Glutamatergic neuron (in vitro differentiated cells): ENCODE measurements around the gene HSPA1A. TPM values are rescaled to one million over a fixed set of nuclear protein-coding genes. Genes with fewer than 3 reads are reported as not detected.
"Not testable (repeated sequence)": the region's sequence is repeated elsewhere in the genome, so short reads cannot be mapped to it uniquely, and the experiment has no call there.

Source experiments
- DNase-seq: peaks from one replicate; pipeline ENCODE4 v3.0.0; 2022
- H3K27ac Mint-ChIP-seq: one replicate; pipeline ENCODE4 v1.8.0; 2020; ENCODE audit warnings: mild to moderate bottlenecking, mixed read lengths, inconsistent platforms; ENCODE audit not compliant: unreplicated experiment
- H3K27me3 Mint-ChIP-seq: one replicate; pipeline ENCODE4 v1.8.0; 2020; ENCODE audit warnings: mild to moderate bottlenecking, moderate library complexity, mixed read lengths, inconsistent platforms; ENCODE audit not compliant: unreplicated experiment
- H3K36me3 Mint-ChIP-seq: one replicate; pipeline ENCODE4 v1.8.0; 2020; ENCODE audit warnings: mild to moderate bottlenecking, mixed read lengths, inconsistent platforms; ENCODE audit not compliant: unreplicated experiment
- H3K4me1 Mint-ChIP-seq: one replicate; pipeline ENCODE4 v1.8.0; 2020; ENCODE audit warnings: mild to moderate bottlenecking, low read depth, mixed read lengths, inconsistent platforms; ENCODE audit not compliant: unreplicated experiment
- H3K4me3 Mint-ChIP-seq: one replicate; pipeline ENCODE4 v1.8.0; 2020; ENCODE audit warnings: mild to moderate bottlenecking, mixed read lengths, inconsistent platforms; ENCODE audit not compliant: unreplicated experiment
- H3K9me3 Mint-ChIP-seq: one replicate; pipeline ENCODE4 v1.8.0; 2020; ENCODE audit warnings: mild to moderate bottlenecking, moderate library complexity, mixed read lengths, inconsistent platforms; ENCODE audit not compliant: unreplicated experiment
- total RNA-seq: library from RNA; stranded (reverse); fragmentation: NEBNext Ultra II Directional; extraction: Animal tissue kit (Norgen Biotek cat#: 25700); gene quantifications from one replicate; pipeline ENCODE4 v1.2.1, GENCODE V29; 2021; ENCODE audit not compliant: unreplicated experiment
- TF ChIP-seq, protein P1 (sequence below): fragments of 200-600 bp; sonication (generic); IDR thresholded peaks from one replicate; pipeline ENCODE4 v1.5.0; 2021; ENCODE audit not compliant: partially characterized antibody, unreplicated experiment

HSPA1A gene
- total RNA-seq, 1 donor from 2014 or later, result 54.3 TPM

DNA sequence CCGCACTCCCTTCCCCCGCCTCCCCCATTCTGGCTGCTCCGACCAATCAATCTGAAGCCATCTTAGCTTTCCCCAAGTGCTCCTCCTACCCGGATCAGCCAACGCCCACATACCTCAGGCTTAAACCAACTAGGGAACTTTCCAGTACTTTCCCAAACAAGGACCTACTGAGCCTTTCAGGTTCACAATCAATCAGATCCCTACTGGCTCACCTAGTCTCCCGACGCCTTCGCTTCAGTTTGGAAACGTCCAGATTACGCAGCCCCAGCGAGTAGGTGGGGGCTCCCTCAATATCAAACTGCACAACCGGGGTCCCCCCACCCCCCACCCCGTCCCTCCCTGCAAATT, 692 bp upstream of the HSPA1A start:
- Mint-ChIP-seq H3K36me3 (peaks cover 4% of the 10 kb centered on the region), H3K4me1 (peaks cover 8% of the 10 kb centered on the region), H3K27ac (peak overlapping the region; percentile 89), H3K9me3 (peaks cover 10% of the 10 kb centered on the region), H3K4me3 (peak overlapping the region; percentile 90), H3K27me3 (peaks cover 4% of the 10 kb centered on the region)
- TF ChIP-seq, protein P1, sequence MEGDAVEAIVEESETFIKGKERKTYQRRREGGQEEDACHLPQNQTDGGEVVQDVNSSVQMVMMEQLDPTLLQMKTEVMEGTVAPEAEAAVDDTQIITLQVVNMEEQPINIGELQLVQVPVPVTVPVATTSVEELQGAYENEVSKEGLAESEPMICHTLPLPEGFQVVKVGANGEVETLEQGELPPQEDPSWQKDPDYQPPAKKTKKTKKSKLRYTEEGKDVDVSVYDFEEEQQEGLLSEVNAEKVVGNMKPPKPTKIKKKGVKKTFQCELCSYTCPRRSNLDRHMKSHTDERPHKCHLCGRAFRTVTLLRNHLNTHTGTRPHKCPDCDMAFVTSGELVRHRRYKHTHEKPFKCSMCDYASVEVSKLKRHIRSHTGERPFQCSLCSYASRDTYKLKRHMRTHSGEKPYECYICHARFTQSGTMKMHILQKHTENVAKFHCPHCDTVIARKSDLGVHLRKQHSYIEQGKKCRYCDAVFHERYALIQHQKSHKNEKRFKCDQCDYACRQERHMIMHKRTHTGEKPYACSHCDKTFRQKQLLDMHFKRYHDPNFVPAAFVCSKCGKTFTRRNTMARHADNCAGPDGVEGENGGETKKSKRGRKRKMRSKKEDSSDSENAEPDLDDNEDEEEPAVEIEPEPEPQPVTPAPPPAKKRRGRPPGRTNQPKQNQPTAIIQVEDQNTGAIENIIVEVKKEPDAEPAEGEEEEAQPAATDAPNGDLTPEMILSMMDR, result no peak
- peak; percentile 69 for DNase-seq

DNA sequence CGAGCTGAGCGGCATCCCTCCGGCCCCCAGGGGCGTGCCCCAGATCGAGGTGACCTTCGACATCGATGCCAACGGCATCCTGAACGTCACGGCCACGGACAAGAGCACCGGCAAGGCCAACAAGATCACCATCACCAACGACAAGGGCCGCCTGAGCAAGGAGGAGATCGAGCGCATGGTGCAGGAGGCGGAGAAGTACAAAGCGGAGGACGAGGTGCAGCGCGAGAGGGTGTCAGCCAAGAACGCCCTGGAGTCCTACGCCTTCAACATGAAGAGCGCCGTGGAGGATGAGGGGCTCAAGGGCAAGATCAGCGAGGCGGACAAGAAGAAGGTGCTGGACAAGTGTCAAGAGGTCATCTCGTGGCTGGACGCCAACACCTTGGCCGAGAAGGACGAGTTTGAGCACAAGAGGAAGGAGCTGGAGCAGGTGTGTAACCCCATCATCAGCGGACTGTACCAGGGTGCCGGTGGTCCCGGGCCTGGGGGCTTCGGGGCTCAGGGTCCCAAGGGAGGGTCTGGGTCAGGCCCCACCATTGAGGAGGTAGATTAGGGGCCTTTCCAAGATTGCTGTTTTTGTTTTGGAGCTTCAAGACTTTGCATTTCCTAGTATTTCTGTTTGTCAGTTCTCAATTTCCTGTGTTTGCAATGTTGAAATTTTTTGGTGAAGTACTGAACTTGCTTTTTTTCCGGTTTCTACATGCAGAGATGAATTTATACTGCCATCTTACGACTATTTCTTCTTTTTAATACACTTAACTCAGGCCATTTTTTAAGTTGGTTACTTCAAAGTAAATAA, 2.0 kb downstream of the HSPA1A start:
- DNase-seq, H3K36me3 Mint-ChIP-seq, H3K27me3 Mint-ChIP-seq, H3K4me1 Mint-ChIP-seq: not testable (repeated sequence)
- H3K4me3 Mint-ChIP-seq, result peak overlapping the region; percentile 77
- H3K9me3 Mint-ChIP-seq, result peaks cover 12% of the 10 kb centered on the region
- peak overlapping the region; percentile 4 for H3K27ac Mint-ChIP-seq

DNA sequence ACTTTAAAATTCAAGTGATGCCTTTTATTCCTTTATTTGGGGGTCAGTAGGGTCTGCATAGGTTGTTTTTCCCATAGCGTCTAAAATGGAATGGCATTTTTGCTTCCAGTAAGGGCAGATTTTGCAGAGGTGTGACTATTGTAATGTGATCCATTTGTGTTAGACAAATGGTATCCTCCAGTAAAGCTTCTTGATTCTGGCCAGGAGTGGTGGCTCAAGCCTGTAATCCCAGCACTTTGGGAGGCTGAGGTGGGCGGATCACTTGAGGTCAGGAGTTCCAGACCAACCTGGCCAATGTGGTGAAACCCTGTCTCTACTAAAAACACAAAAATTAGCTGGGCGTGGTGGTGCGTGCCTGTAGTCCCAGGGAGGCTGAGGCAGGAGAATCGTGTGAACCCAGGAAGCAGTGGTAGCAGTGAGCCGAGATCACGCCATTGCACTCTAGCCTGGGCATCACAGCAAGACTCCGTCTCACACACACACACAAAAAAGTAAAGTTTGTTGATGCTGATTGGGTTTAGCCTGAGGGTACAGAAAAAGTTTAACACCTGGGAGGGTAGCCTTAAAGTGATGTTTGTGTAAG, 2.7 kb downstream of the HSPA1A start:
- Mint-ChIP-seq H3K9me3 (peaks cover 12% of the 10 kb centered on the region), H3K27ac (peak overlapping the region; percentile 4), H3K4me3 (peak overlapping the region; percentile 77)
- not testable (repeated sequence) for H3K36me3 Mint-ChIP-seq, DNase-seq, H3K27me3 Mint-ChIP-seq, H3K4me1 Mint-ChIP-seq

GRCh38 chr6:31819871-31820299, 4.5 kb downstream of the HSPA1A start:
- no peak overlapping the region for H3K27ac Mint-ChIP-seq
- TF ChIP-seq, protein P1, result no peak
- no peak for DNase-seq
- peaks cover 12% of the 10 kb centered on the region for H3K9me3 Mint-ChIP-seq
- peak overlapping the region; percentile 67 for H3K4me3 Mint-ChIP-seq
- H3K4me1 Mint-ChIP-seq, result peaks cover 3% of the 10 kb centered on the region
- peaks cover 9% of the 10 kb centered on the region for H3K27me3 Mint-ChIP-seq
- peaks cover 4% of the 10 kb centered on the region for H3K36me3 Mint-ChIP-seq

DNA sequence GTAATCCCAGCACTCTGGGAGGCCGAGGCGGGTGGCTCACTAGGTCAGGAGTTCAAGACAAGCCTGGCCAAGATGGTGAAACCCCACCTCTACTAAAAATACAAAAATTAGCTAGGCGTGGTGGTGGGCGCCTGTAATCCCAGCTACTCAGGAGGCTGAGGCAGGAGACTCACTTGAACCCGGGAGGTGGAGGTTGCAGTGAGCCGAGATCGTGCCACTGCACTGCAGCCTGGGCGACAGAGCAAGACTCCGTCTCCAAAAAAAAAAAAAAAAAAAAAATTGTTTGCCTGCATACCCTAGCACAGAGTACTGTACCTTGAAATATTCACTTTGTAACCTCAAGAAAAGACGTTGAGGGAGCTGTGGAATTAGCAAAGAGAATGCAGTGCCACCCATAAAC, 5.1 kb downstream of the HSPA1A start:
- not testable (repeated sequence) for H3K4me1 Mint-ChIP-seq, H3K27me3 Mint-ChIP-seq, H3K36me3 Mint-ChIP-seq, H3K4me3 Mint-ChIP-seq, DNase-seq, H3K27ac Mint-ChIP-seq
- H3K9me3 Mint-ChIP-seq, result peaks cover 12% of the 10 kb centered on the region

DNA sequence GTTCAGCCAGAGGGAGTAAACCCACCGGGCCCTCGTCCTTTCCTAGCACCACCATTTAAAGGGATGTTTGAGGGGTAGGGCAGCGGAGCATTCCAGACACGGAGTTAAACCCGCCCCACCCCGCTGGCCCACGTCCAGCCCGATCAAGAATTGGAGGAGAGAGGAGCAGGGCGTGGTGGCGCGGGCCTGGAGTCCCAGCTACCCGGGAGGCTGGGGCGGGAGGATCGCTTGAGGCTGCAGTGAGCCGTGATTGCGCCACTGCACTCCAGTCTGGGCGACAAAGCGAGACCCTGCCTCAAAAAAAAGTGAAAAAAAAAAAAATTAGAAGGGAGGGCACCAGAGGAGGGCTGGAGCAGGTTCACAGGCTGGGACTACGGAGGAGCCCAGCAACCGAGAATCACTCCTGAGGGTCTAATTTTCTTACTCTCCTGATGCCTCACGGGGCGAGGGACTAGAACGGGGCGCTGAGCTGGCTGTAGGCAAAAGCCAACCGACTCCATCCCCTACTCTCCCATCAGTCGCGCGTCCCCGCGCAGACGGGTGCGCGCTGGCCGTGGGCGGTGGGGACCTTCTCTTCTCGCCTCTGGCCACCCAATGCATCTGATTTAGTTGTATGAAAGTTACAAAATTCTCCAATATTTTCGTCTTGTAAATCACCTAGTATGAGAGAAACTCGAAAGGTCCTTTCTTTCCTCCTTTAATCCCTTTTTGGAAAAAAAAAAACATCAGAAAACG, 6.1 kb downstream of the HSPA1A start:
- peak; percentile 68 for DNase-seq
- peaks cover 6% of the 10 kb centered on the region for H3K27me3 Mint-ChIP-seq
- peak overlapping the region; percentile 95 for H3K4me3 Mint-ChIP-seq
- peaks cover 4% of the 10 kb centered on the region for H3K36me3 Mint-ChIP-seq
- peaks cover 13% of the 10 kb centered on the region for H3K9me3 Mint-ChIP-seq
- peaks cover 3% of the 10 kb centered on the region for H3K4me1 Mint-ChIP-seq
- peak overlapping the region; percentile 89 for H3K27ac Mint-ChIP-seq
- TF ChIP-seq, protein P1, result no peak
